HepG2 (cell line): ENCODE data around the gene GGT7. TPM values are rescaled to one million over a fixed set of nuclear protein-coding genes. Genes with fewer than 3 reads are reported as not detected.

Experiments used
- CCDC6 ChIP-seq: sonication (generic); formaldehyde crosslinking; IDR thresholded peaks from 2 replicates; pipeline ENCODE4 v1.8.1; 2022; ENCODE audit warnings: mild to moderate bottlenecking, missing genetic modification reagents, moderate library complexity
- CEBPG ChIP-seq: IDR thresholded peaks from 2 replicates; pipeline ENCODE4 v1.6.1; 2016
- DNMT1 ChIP-seq: sonication (generic); formaldehyde crosslinking; IDR thresholded peaks from 2 replicates; pipeline ENCODE4 v1.5.1; 2020; ENCODE audit warnings: mild to moderate bottlenecking, missing genetic modification reagents
- HNF1A ChIP-seq, 2 experiments: sonication (generic) in 1 of 2; formaldehyde crosslinking in 1 of 2; IDR thresholded peaks; 2 replicates each; pipeline versions ENCODE4 v1.4.0 to v1.6.1; 2016 to 2020; ENCODE audit warnings: borderline replicate concordance in 1 of 2, low read depth in 1 of 2, mild to moderate bottlenecking in 1 of 2, missing genetic modification reagents in 1 of 2
- HNRNPUL1 ChIP-seq: fragments of 200-400 bp; formaldehyde crosslinking; IDR thresholded peaks from 2 replicates; pipeline ENCODE4 v1.6.1; 2017; ENCODE audit warnings: low read depth, mild to moderate bottlenecking, low read length, moderate library complexity
- KAT8 ChIP-seq: IDR thresholded peaks from 2 replicates; pipeline ENCODE4 v1.6.1; 2016; ENCODE audit warnings: missing genetic modification reagents, missing compliant biosample characterization
- PAX8 ChIP-seq: sonication (generic); formaldehyde crosslinking; IDR thresholded peaks from 2 replicates; pipeline ENCODE4 v1.8.0; 2022; ENCODE audit warnings: mild to moderate bottlenecking, missing genetic modification reagents, borderline replicate concordance
- SETDB1 ChIP-seq: sonication (generic); formaldehyde crosslinking; IDR thresholded peaks from 2 replicates; pipeline ENCODE4 v1.5.1; 2020; ENCODE audit warnings: missing genetic modification reagents, mild to moderate bottlenecking, borderline replicate concordance
- ZBTB1 ChIP-seq: sonication (generic); formaldehyde crosslinking; IDR thresholded peaks from 2 replicates; pipeline ENCODE4 v1.4.0; 2020; ENCODE audit warnings: missing genetic modification reagents, borderline replicate concordance
- ZNF331 ChIP-seq: sonication (generic); formaldehyde crosslinking; IDR thresholded peaks from 2 replicates; pipeline ENCODE4 v1.4.0; 2020; ENCODE audit warnings: missing genetic modification reagents
- ZNF460 ChIP-seq: sonication (generic); formaldehyde crosslinking; IDR thresholded peaks from 2 replicates; pipeline ENCODE4 v1.5.1; 2020; ENCODE audit warnings: missing genetic modification reagents, mild to moderate bottlenecking, borderline replicate concordance
- ZNF570 ChIP-seq: sonication (generic); formaldehyde crosslinking; IDR thresholded peaks from 2 replicates; pipeline ENCODE4 v1.4.0; 2020; ENCODE audit warnings: mild to moderate bottlenecking, missing genetic modification reagents, borderline replicate concordance
- ZNF629 ChIP-seq: sonication (generic); formaldehyde crosslinking; conservative IDR thresholded peaks from 2 replicates; pipeline ENCODE4 v1.5.0; 2020; ENCODE audit warnings: missing genetic modification reagents
- ZNF788 ChIP-seq: sonication (generic); formaldehyde crosslinking; IDR thresholded peaks from 2 replicates; pipeline ENCODE4 v1.5.0; 2020; ENCODE audit warnings: mild to moderate bottlenecking, missing genetic modification reagents, borderline replicate concordance
- ZSCAN12 ChIP-seq: sonication (generic); formaldehyde crosslinking; IDR thresholded peaks from 2 replicates; pipeline ENCODE4 v1.9.0; 2021; ENCODE audit warnings: mild to moderate bottlenecking, missing genetic modification reagents
- ZSCAN20 ChIP-seq: sonication (generic); formaldehyde crosslinking; IDR thresholded peaks from 2 replicates; pipeline ENCODE4 v1.4.0; 2020; ENCODE audit warnings: missing genetic modification reagents, mild to moderate bottlenecking, borderline replicate concordance
- polyA plus RNA-seq, 8 experiments: library from polyadenylated mRNA; depleted of rRNA in 3 of 8; stranded (reverse) in 7 of 8; unstranded in 1 of 8; fragments of >200 nt; fragmentation: Illumina TruSeq in 4 of 8; extraction: Trizol in 4 of 8; gene quantifications; 2 replicates each; pipeline versions ENCODE4 v1.2.1 to v1.2.3, GENCODE V29; 2011 to 2016; ENCODE audit warnings: low read depth in 4 of 8, missing spikeins in 1 of 8, mixed read lengths in 1 of 8; ENCODE audit not compliant: insufficient read depth in 1 of 8
- total RNA-seq, 5 experiments: library from RNA; depleted of rRNA; stranded (reverse); fragments of >200 nt; fragmentation: Illumina TruSeq; extraction: Trizol; gene quantifications; 2 replicates each; pipeline ENCODE4 v1.2.3, GENCODE V29; 2016; ENCODE audit warnings: low read depth in 1 of 5

GGT7 gene
- total and polyA plus RNA-seq, 2 of the 13 experiments (the other 11 are each of a cell fraction or from before 2014, with no cell fraction given), result 6.6 to 23.0 TPM

GRCh38 chr20:34876406-34877282 lies 4.0 kb upstream of the GGT7 start, which contains the start of gene ACSS2 (continued):
- TF ChIP-seq ZNF570 (CRISPR knock-in tag) (0 out of 2 replicates have a peak, but pooled peaks have one; percentile 36), ZSCAN20 (CRISPR knock-in tag) (peak; percentile 98), DNMT1 (CRISPR knock-in tag) (no peak; the same call in 1 of the 2 replicates), CEBPG (CRISPR knock-in tag) (no peak), ZNF331 (peak; percentile 44; the same call in 1 of the 2 replicates), ZNF629 (CRISPR knock-in tag) (no peak; the same call in 1 of the 2 replicates), HNF1A (IDR thresholded peaks at IDR 0.05; ENCODE audit: low read depth) (no peak), HNF1A (CRISPR knock-in tag; IDR thresholded peaks at IDR 0.05; ENCODE audit: borderline replicate concordance) (0 out of 2 replicates have a peak, but pooled peaks have one; percentile 14), HNRNPUL1 (0 out of 2 replicates have a peak, but pooled peaks have one; percentile 27), CCDC6 (CRISPR knock-in tag) (no peak), ZNF460 (no peak), KAT8 (CRISPR knock-in tag) (no peak; the same call in 1 of the 2 replicates), SETDB1 (CRISPR knock-in tag) (no peak), ZNF788 (CRISPR knock-in tag) (0 out of 2 replicates have a peak, but pooled peaks have one; percentile 25), PAX8 (peak; percentile 52; the same call in 1 of the 2 replicates), ZBTB1 (peak; percentile 66; the same call in 1 of the 2 replicates), ZSCAN12 (CRISPR knock-in tag) (peak; percentile 93; the same call in 1 of the 2 replicates)
